ENCODE results near the gene SPPL2C.

SPPL2C gene

DNA sequence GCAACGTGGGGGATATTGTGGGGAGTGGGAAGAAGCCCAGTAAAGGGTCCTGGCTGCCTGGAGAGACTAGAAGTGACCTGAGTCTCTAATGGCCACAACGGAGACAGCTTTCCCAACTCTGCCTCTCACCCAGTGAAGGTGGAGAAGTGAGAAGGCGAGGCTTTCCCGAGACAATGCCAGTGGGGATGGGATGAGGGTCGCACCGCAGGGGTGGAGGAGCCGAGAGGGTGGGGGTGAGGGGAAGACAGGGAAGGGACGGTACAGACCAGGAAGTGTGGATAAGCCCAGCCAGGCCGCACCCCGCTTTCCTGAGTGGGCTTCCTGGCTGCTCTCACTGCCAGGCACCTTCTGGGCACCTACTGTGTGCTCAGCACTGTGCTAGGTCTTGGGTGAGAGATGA is 7.5 kb upstream of the SPPL2C start:
- Histone ChIP-seq H3K36me3 (ENCODE audit: control insufficient read depth, low read length) (no peaks in the 10 kb centered on the region), H3F3A (ENCODE audit: control insufficient read depth, insufficient read depth) (no peaks in the 10 kb centered on the region), H4K20me1 (ENCODE audit: control insufficient read depth, insufficient read depth, low read depth, low read length) (no peaks in the 10 kb centered on the region), H3K27ac (ENCODE audit: low read depth, low read length) (no peak overlapping the region), H3K4me3 (ENCODE audit: low read length) (no peak overlapping the region), H3K9me3 (ENCODE audit: control insufficient read depth, insufficient read depth, low read length) (no peaks in the 10 kb centered on the region), H3K9me2 (replicated peaks; ENCODE audit: control insufficient read depth, low read length) (no peaks in the 10 kb centered on the region), H3K4me1 (ENCODE audit: control insufficient read depth, low read length) (no peaks in the 10 kb centered on the region), H3K4me2 (ENCODE audit: low read length) (no peak overlapping the region), H3K79me2 (ENCODE audit: control insufficient read depth, low read length) (no peaks in the 10 kb centered on the region), H3K27me3 (ENCODE audit: control insufficient read depth, low read length) (peaks cover 6% of the 10 kb centered on the region; the same call in 1 of the 2 replicates)
- no peak for TF ChIP-seq EZH2phosphoT487 (IDR thresholded peaks at IDR 0.05; ENCODE audit: borderline replicate concordance, low read length)
- TF ChIP-seq, protein P1, sequence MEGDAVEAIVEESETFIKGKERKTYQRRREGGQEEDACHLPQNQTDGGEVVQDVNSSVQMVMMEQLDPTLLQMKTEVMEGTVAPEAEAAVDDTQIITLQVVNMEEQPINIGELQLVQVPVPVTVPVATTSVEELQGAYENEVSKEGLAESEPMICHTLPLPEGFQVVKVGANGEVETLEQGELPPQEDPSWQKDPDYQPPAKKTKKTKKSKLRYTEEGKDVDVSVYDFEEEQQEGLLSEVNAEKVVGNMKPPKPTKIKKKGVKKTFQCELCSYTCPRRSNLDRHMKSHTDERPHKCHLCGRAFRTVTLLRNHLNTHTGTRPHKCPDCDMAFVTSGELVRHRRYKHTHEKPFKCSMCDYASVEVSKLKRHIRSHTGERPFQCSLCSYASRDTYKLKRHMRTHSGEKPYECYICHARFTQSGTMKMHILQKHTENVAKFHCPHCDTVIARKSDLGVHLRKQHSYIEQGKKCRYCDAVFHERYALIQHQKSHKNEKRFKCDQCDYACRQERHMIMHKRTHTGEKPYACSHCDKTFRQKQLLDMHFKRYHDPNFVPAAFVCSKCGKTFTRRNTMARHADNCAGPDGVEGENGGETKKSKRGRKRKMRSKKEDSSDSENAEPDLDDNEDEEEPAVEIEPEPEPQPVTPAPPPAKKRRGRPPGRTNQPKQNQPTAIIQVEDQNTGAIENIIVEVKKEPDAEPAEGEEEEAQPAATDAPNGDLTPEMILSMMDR (IDR thresholded peaks at IDR 0.05; ENCODE audit: low read depth, low read length, poor library complexity, severe bottlenecking): no peak

DNA sequence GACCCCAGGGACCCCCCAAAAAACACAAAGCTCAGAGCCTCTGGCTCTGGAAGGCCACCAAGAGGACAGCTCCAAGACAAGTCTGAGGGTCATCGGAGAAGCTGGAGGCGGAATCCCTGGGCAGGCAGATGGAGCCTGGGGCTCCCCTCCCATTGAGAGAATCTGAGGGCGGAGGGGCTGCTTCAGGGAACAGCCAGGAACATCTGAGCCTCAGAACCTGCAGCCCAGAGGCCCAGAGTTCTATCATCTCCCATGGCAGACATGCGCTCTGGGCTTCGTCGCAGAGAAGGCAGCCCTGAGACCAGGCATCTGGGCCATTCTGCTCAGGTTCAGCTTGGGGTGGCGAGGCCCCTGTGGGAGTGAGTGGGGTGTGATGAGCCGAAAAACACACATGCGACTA is 7.1 kb upstream of the SPPL2C start:
- H3K79me2 ChIP-seq (ENCODE audit: control insufficient read depth, low read length): no peaks in the 10 kb centered on the region
- H3K27me3 ChIP-seq (ENCODE audit: control insufficient read depth, low read length): peaks cover 6% of the 10 kb centered on the region; the same call in 1 of the 2 replicates
- no peaks in the 10 kb centered on the region for H3K36me3 ChIP-seq (ENCODE audit: control insufficient read depth, low read length)
- no peak overlapping the region for H3K4me3 ChIP-seq (ENCODE audit: low read length)
- H3F3A ChIP-seq (ENCODE audit: control insufficient read depth, insufficient read depth): no peaks in the 10 kb centered on the region
- no peak overlapping the region for H3K4me2 ChIP-seq (ENCODE audit: low read length)
- TF ChIP-seq, protein P1 (IDR thresholded peaks at IDR 0.05; ENCODE audit: low read depth, low read length, poor library complexity, severe bottlenecking): no peak
- no peak for TF ChIP-seq EZH2phosphoT487 (IDR thresholded peaks at IDR 0.05; ENCODE audit: borderline replicate concordance, low read length)
- no peaks in the 10 kb centered on the region for H3K9me2 ChIP-seq (replicated peaks; ENCODE audit: control insufficient read depth, low read length)
- H4K20me1 ChIP-seq (ENCODE audit: control insufficient read depth, insufficient read depth, low read depth, low read length): no peaks in the 10 kb centered on the region
- no peaks in the 10 kb centered on the region for H3K4me1 ChIP-seq (ENCODE audit: control insufficient read depth, low read length)
- no peak overlapping the region for H3K27ac ChIP-seq (ENCODE audit: low read depth, low read length)
- H3K9me3 ChIP-seq (ENCODE audit: control insufficient read depth, insufficient read depth, low read length): no peaks in the 10 kb centered on the region

DNA sequence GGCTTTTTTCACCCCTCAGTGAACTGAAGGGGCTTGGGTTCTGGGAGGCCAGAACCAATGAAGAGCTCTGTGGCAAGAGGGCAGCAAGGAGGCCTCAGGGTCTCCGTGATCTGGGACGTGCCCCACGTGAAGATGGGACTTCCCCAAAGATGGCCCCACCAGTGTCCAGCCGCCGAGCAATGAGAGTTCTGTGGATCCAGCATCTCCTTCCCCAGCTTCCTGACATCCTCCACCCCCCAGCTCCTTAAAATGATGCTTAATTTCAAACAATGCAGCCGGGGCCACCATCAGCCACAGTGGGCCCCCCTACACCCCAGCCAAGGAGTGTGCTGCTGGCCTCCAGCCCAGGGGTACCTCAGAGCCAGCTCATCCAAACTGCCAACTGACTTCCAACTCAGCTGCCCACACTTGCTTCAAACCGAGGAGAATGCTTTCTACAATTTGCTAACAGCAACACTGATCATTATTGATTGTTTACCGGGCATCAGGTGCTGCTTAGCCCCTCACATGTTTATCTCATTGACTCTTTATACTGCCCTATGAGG is 5.9 kb upstream of the SPPL2C start:
- H4K20me1 ChIP-seq (ENCODE audit: control insufficient read depth, insufficient read depth, low read depth, low read length): no peaks in the 10 kb centered on the region
- no peaks in the 10 kb centered on the region for H3K9me2 ChIP-seq (replicated peaks; ENCODE audit: control insufficient read depth, low read length)
- no peaks in the 10 kb centered on the region for H3K9me3 ChIP-seq (ENCODE audit: control insufficient read depth, insufficient read depth, low read length)
- H3K36me3 ChIP-seq (ENCODE audit: control insufficient read depth, low read length): no peaks in the 10 kb centered on the region
- H3K27me3 ChIP-seq (ENCODE audit: control insufficient read depth, low read length): peaks cover 6% of the 10 kb centered on the region; the same call in 1 of the 2 replicates
- H3F3A ChIP-seq (ENCODE audit: control insufficient read depth, insufficient read depth): no peaks in the 10 kb centered on the region
- H3K27ac ChIP-seq (ENCODE audit: low read depth, low read length): no peak overlapping the region
- TF ChIP-seq EZH2phosphoT487 (IDR thresholded peaks at IDR 0.05; ENCODE audit: borderline replicate concordance, low read length): no peak
- TF ChIP-seq, protein P1 (IDR thresholded peaks at IDR 0.05; ENCODE audit: low read depth, low read length, poor library complexity, severe bottlenecking): no peak
- no peak overlapping the region for H3K4me2 ChIP-seq (ENCODE audit: low read length)
- no peaks in the 10 kb centered on the region for H3K79me2 ChIP-seq (ENCODE audit: control insufficient read depth, low read length)
- H3K4me1 ChIP-seq (ENCODE audit: control insufficient read depth, low read length): no peaks in the 10 kb centered on the region
- no peak overlapping the region for H3K4me3 ChIP-seq (ENCODE audit: low read length)
